Fibroblast of lung (primary cell): ENCODE data around the gene FAM149B1.

ENCODE experiments used
- EZH2 ChIP-seq: IDR thresholded peaks from 2 replicates; pipeline ENCODE4 v1.5.1; 2012; ENCODE audit warnings: low read length, control low read depth, mild to moderate bottlenecking; ENCODE audit errors: missing control alignments
- TF ChIP-seq, protein P1 (sequence below), 2 donors: IDR thresholded peaks in 1 of 2; conservative IDR thresholded peaks in 1 of 2; 1 replicate in 1 of 2; 2 replicates in 1 of 2; pipeline ENCODE4 v1.5.1; 2011 to 2012; ENCODE audit warnings: low read length in 2 of 2, control low read depth in 1 of 2, inconsistent platforms in 1 of 2, low read depth in 1 of 2, mild to moderate bottlenecking in 1 of 2

GRCh38 chr10:73233883-73234282, 66.0 kb downstream of the FAM149B1 start:
- TF ChIP-seq, protein P1, sequence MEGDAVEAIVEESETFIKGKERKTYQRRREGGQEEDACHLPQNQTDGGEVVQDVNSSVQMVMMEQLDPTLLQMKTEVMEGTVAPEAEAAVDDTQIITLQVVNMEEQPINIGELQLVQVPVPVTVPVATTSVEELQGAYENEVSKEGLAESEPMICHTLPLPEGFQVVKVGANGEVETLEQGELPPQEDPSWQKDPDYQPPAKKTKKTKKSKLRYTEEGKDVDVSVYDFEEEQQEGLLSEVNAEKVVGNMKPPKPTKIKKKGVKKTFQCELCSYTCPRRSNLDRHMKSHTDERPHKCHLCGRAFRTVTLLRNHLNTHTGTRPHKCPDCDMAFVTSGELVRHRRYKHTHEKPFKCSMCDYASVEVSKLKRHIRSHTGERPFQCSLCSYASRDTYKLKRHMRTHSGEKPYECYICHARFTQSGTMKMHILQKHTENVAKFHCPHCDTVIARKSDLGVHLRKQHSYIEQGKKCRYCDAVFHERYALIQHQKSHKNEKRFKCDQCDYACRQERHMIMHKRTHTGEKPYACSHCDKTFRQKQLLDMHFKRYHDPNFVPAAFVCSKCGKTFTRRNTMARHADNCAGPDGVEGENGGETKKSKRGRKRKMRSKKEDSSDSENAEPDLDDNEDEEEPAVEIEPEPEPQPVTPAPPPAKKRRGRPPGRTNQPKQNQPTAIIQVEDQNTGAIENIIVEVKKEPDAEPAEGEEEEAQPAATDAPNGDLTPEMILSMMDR (conservative IDR thresholded peaks at IDR 0.05 in 1 of 2, IDR thresholded peaks at IDR 0.05 in 1 of 2; ENCODE audit: low read depth in 1 of 2, low read length in 2 of 2), result no peak
- no peak for TF ChIP-seq EZH2
